Brain microvascular endothelial cell (primary cell): ENCODE measurements around the gene CCDC50.

Experiments used
- DNase-seq: peaks from one replicate; pipeline ENCODE4 v3.0.0-alpha.2; 2020
- H3K27ac ChIP-seq: fragments of 250-450 bp; sonication (Bioruptor Pico); 2 replicates; pipeline ENCODE4 v1.5.1; 2020; ENCODE audit warnings: mild to moderate bottlenecking, moderate library complexity
- H3K27me3 ChIP-seq: fragments of 250-450 bp; sonication (Bioruptor Pico); replicated peaks from 2 replicates; pipeline ENCODE4 v1.5.1; 2020; ENCODE audit warnings: mild to moderate bottlenecking
- H3K36me3 ChIP-seq: fragments of 250-450 bp; sonication (Bioruptor Pico); replicated peaks from 2 replicates; pipeline ENCODE4 v1.5.1; 2020; ENCODE audit warnings: mild to moderate bottlenecking
- H3K4me3 ChIP-seq: 2 replicates; pipeline ENCODE4 v1.5.1; 2011; ENCODE audit warnings: low read depth, mild to moderate bottlenecking, control low read depth, low read length, moderate library complexity
- CTCF ChIP-seq: IDR thresholded peaks from 2 replicates; pipeline ENCODE4 v1.5.1; 2011; ENCODE audit warnings: low read depth, mild to moderate bottlenecking, moderate library complexity, low read length, control low read depth, inconsistent platforms; ENCODE audit errors: missing control alignments
- in situ Hi-C: cut with HindIII; loops from 2 replicates; pipeline ENCODE4 v1.10.0; 2017; ENCODE audit warnings: low sequenced_read_pairs, low pct_ligation_motif_present

Gene CCDC50

GRCh38 chr3:191307341-191307740 is 21.9 kb upstream of the CCDC50 start:
- DNase-seq: no peak
- no peak overlapping the region for H3K27ac ChIP-seq
- TF ChIP-seq CTCF: no peak
- in situ Hi-C loops: no loop called here
- H3K4me3 ChIP-seq: no peak overlapping the region
- H3K27me3 ChIP-seq: no peaks in the 10 kb centered on the region
- H3K36me3 ChIP-seq: no peaks in the 10 kb centered on the region

- DNase-seq: no peak
- Histone ChIP-seq H3K36me3 (no peaks in the 10 kb centered on the region), H3K27me3 (no peaks in the 10 kb centered on the region), H3K4me3 (no peak overlapping the region), H3K27ac (no peak overlapping the region)
- TF ChIP-seq CTCF: no peak
- in situ Hi-C loops: no loop called here
These were observed 15.9 kb upstream of the CCDC50 start for GRCh38 chr3:191313296-191313695.

GRCh38 chr3:191314109-191314728 is 15.0 kb upstream of the CCDC50 start:
- H3K4me3 ChIP-seq: no peak overlapping the region
- no peaks in the 10 kb centered on the region for H3K27me3 ChIP-seq
- no peak overlapping the region for H3K27ac ChIP-seq
- H3K36me3 ChIP-seq: no peaks in the 10 kb centered on the region
- in situ Hi-C loops: no loop called here
- no peak for DNase-seq
- no peak for TF ChIP-seq CTCF

GRCh38 chr3:191316876-191317603 is 12.2 kb upstream of the CCDC50 start:
- Histone ChIP-seq H3K4me3 (no peak overlapping the region), H3K27me3 (no peaks in the 10 kb centered on the region), H3K36me3 (no peaks in the 10 kb centered on the region), H3K27ac (no peak overlapping the region)
- DNase-seq: no peak
- in situ Hi-C loops: no loop called here
- TF ChIP-seq CTCF: no peak

- Histone ChIP-seq H3K27ac (no peak overlapping the region), H3K36me3 (no peaks in the 10 kb centered on the region), H3K4me3 (no peak overlapping the region), H3K27me3 (no peaks in the 10 kb centered on the region)
- DNase-seq: no peak
- no peak for TF ChIP-seq CTCF
- in situ Hi-C loops: no loop called here
These were observed 8.9 kb upstream of the CCDC50 start for GRCh38 chr3:191320316-191320715.
